GM23338 (cell line): Measurements from ENCODE around the gene IMPA2. TPM values are rescaled to one million over a fixed set of nuclear protein-coding genes. Genes with fewer than 3 reads are reported as not detected.

Experiments
- ATAC-seq: fragments of 200-7000 bp; cut with Tn5 transposase; 3 replicates; pipeline ENCODE4 v1.9.1; 2020
- DNase-seq: peaks from one replicate; pipeline ENCODE4 v3.0.0-alpha.2; 2015; ENCODE audit warnings: low spot score
- H2AFZ ChIP-seq: fragments of 200-600 bp; sonication (generic); 2 replicates; pipeline ENCODE4 v1.8.0; 2016; ENCODE audit warnings: antibody characterized with exemption, mild to moderate bottlenecking, moderate library complexity
- H3F3A ChIP-seq: fragments of 200-600 bp; sonication (generic); replicated peaks from 2 replicates; pipeline ENCODE4 v1.8.0; 2017; ENCODE audit warnings: antibody characterized with exemption, mixed run types, low read depth
- H3K27ac ChIP-seq: fragments of 200-600 bp; sonication (generic); 2 replicates; pipeline ENCODE4 v1.6.1; 2016; ENCODE audit warnings: low read depth
- H3K27me3 ChIP-seq: fragments of 200-600 bp; sonication (generic); 2 replicates; pipeline ENCODE4 v1.8.0; 2016; ENCODE audit warnings: mild to moderate bottlenecking, mixed run types, moderate library complexity; ENCODE audit not compliant: insufficient read depth
- H3K36me3 ChIP-seq: fragments of 200-600 bp; sonication (generic); 2 replicates; pipeline ENCODE4 v1.8.0; 2016; ENCODE audit warnings: mild to moderate bottlenecking; ENCODE audit not compliant: insufficient read depth
- H3K4me1 ChIP-seq: fragments of 200-600 bp; sonication (generic); 2 replicates; pipeline ENCODE4 v1.8.0; 2016; ENCODE audit warnings: mild to moderate bottlenecking, moderate library complexity; ENCODE audit not compliant: insufficient read depth
- H3K4me2 ChIP-seq: fragments of 200-600 bp; sonication (generic); 2 replicates; pipeline ENCODE4 v1.7.1; 2017; ENCODE audit warnings: mixed run types
- H3K4me3 ChIP-seq: fragments of 200-600 bp; sonication (generic); 2 replicates; pipeline ENCODE4 v1.6.1; 2016; ENCODE audit warnings: mixed run types
- H3K79me2 ChIP-seq: fragments of 200-600 bp; sonication (generic); replicated peaks from 2 replicates; pipeline ENCODE4 v1.8.0; 2017; ENCODE audit warnings: mild to moderate bottlenecking; ENCODE audit not compliant: insufficient read depth
- H3K9me2 ChIP-seq: fragments of 200-600 bp; sonication (generic); 2 replicates; pipeline ENCODE4 v1.8.0; 2017; ENCODE audit not compliant: insufficient read depth
- H4K20me1 ChIP-seq: fragments of 200-600 bp; sonication (generic); replicated peaks from 2 replicates; pipeline ENCODE4 v1.8.0; 2017; ENCODE audit warnings: mild to moderate bottlenecking; ENCODE audit not compliant: insufficient read depth
- H3K27ac Mint-ChIP-seq: 2 replicates; pipeline ENCODE4 v1.8.0; 2020; ENCODE audit warnings: inconsistent platforms, mild to moderate bottlenecking, moderate library complexity, mixed read lengths
- H3K27me3 Mint-ChIP-seq: 3 replicates; pipeline ENCODE4 v1.8.0; 2022; ENCODE audit warnings: low read depth, mild to moderate bottlenecking, moderate library complexity, mixed read lengths, inconsistent platforms; ENCODE audit not compliant: insufficient read depth, poor library complexity
- H3K36me3 Mint-ChIP-seq: 3 replicates; pipeline ENCODE4 v1.8.0; 2021; ENCODE audit warnings: low read depth, mild to moderate bottlenecking, inconsistent platforms, moderate library complexity, mixed read lengths
- H3K4me1 Mint-ChIP-seq: 3 replicates; pipeline ENCODE4 v1.8.0; 2020; ENCODE audit warnings: mild to moderate bottlenecking, inconsistent platforms, mixed read lengths
- H3K4me3 Mint-ChIP-seq: 3 replicates; pipeline ENCODE4 v1.8.0; 2021; ENCODE audit warnings: moderate library complexity, mild to moderate bottlenecking, inconsistent platforms, mixed read lengths
- H3K9me3 Mint-ChIP-seq: 3 replicates; pipeline ENCODE4 v1.8.0; 2020; ENCODE audit warnings: moderate library complexity, mild to moderate bottlenecking, inconsistent platforms, mixed read lengths
- CREB1 ChIP-seq: fragments of 250-450 bp; sonication (Bioruptor Pico); IDR thresholded peaks from 2 replicates; pipeline ENCODE4 v1.5.0; 2020; ENCODE audit warnings: low read depth, mild to moderate bottlenecking, moderate library complexity
- CTCF ChIP-seq, 2 experiments: fragments of 200-600 bp in 1 of 2; sonication (generic) in 1 of 2; conservative IDR thresholded peaks; 2 replicates each; pipeline versions ENCODE4 v1.5.1 to v1.6.1; 2016 to 2017; ENCODE audit warnings: antibody characterized with exemption in 2 of 2, low read depth in 2 of 2, mild to moderate bottlenecking in 2 of 2, moderate library complexity in 1 of 2
- EZH2 ChIP-seq: fragments of 200-600 bp; sonication (generic); IDR thresholded peaks from one replicate; pipeline ENCODE4 v1.8.0; 2017; ENCODE audit warnings: antibody characterized with exemption, mild to moderate bottlenecking, low read depth; ENCODE audit not compliant: unreplicated experiment
- EZH2phosphoT487 ChIP-seq: fragments of 200-600 bp; sonication (generic); IDR thresholded peaks from one replicate; pipeline ENCODE4 v1.8.1; 2018; ENCODE audit warnings: antibody characterized with exemption; ENCODE audit not compliant: unreplicated experiment
- JUNB ChIP-seq: IDR thresholded peaks from one replicate; pipeline ENCODE4 v1.6.1; 2016; ENCODE audit warnings: antibody characterized with exemption; ENCODE audit not compliant: unreplicated experiment
- NANOG ChIP-seq: IDR thresholded peaks from 2 replicates; pipeline ENCODE4 v1.6.1; 2016; ENCODE audit warnings: antibody characterized with exemption, borderline replicate concordance
- POLR2AphosphoS5 ChIP-seq: IDR thresholded peaks from 2 replicates; pipeline ENCODE4 v1.6.1; 2016; ENCODE audit warnings: antibody characterized with exemption, low read depth
- REST ChIP-seq: IDR thresholded peaks from one replicate; pipeline ENCODE4 v1.6.1; 2018; ENCODE audit warnings: antibody characterized with exemption; ENCODE audit not compliant: unreplicated experiment
- STAT1 ChIP-seq: IDR thresholded peaks from one replicate; pipeline ENCODE4 v1.6.1; 2016; ENCODE audit warnings: antibody characterized with exemption; ENCODE audit not compliant: unreplicated experiment
- ZNF114 ChIP-seq: fragments of 250-450 bp; sonication (Bioruptor Pico); IDR thresholded peaks from 2 replicates; pipeline ENCODE4 v1.5.0; 2020; ENCODE audit warnings: mild to moderate bottlenecking, moderate library complexity
- ZNF331 ChIP-seq: fragments of 250-450 bp; sonication (Bioruptor Pico); IDR thresholded peaks from 2 replicates; pipeline ENCODE4 v1.5.0; 2020; ENCODE audit warnings: low read depth, mild to moderate bottlenecking, moderate library complexity
- ZNF462 ChIP-seq: fragments of 250-450 bp; sonication (Bioruptor Pico); IDR thresholded peaks from 2 replicates; pipeline ENCODE4 v1.5.0; 2020; ENCODE audit warnings: mild to moderate bottlenecking, moderate library complexity
- polyA plus RNA-seq: library from polyadenylated mRNA; unstranded; fragments of >200 nt; fragmentation: Nextera tagmentation; extraction: Ambion mirVana; gene quantifications from 2 replicates; pipeline ENCODE4 v1.2.1, GENCODE V29; 2016
- total RNA-seq: library from RNA; depleted of rRNA; stranded (reverse); fragments of >200 nt; shearing (Covaris generic); gene quantifications from 2 replicates; pipeline ENCODE4 v1.2.3, GENCODE V29; 2014

IMPA2 gene
- total and polyA plus RNA-seq, 2 experiments from 2014 or later, result 50.4 to 122 TPM

- Histone ChIP-seq H3F3A (no peaks in the 10 kb centered on the region), H3K4me1 (peaks cover 15% of the 10 kb centered on the region), H3K4me2 (no peak overlapping the region), H2AFZ (no peak overlapping the region), H3K79me2 (peaks cover 47% of the 10 kb centered on the region), H3K27me3 (no peaks in the 10 kb centered on the region), H3K9me2 (no peaks in the 10 kb centered on the region), H3K36me3 (peaks cover 14% of the 10 kb centered on the region), H4K20me1 (peaks cover 14% of the 10 kb centered on the region), H3K4me3 (no peak overlapping the region), H3K27ac (peak overlapping the region; percentile 48; the same call in 1 of the 2 replicates)
- Mint-ChIP-seq H3K27me3 (peaks cover 11% of the 10 kb centered on the region), H3K36me3 (peaks cover 38% of the 10 kb centered on the region), H3K9me3 (no peaks in the 10 kb centered on the region), H3K4me3 (no peak overlapping the region), H3K27ac (0 out of 2 replicates have a peak overlapping the region, but pooled peaks have one; percentile 47), H3K4me1 (peaks cover 32% of the 10 kb centered on the region)
- TF ChIP-seq EZH2phosphoT487 (no peak), STAT1 (no peak), ZNF114 (CRISPR knock-in tag) (no peak), JUNB (no peak), NANOG (no peak), POLR2AphosphoS5 (no peak), ZNF331 (CRISPR knock-in tag) (no peak), ZNF462 (CRISPR knock-in tag) (no peak), EZH2 (no peak), CREB1 (no peak), REST (no peak), CTCF (conservative IDR thresholded peaks at IDR 0.05; ENCODE audit: low read depth in 2 of 2) (no peak)
- no peak for DNase-seq
- no peak for ATAC-seq
Measured at GRCh38 chr18:11998193-11998592, 16.9 kb downstream of the IMPA2 start.
